Neuron (in vitro differentiated cells): ENCODE results near the gene CHRNA4.

Experiments
- H2AFZ ChIP-seq: one replicate; pipeline ENCODE4 v1.6.1; 2013; ENCODE audit warnings: low read depth, mild to moderate bottlenecking, inconsistent platforms, low read length, moderate library complexity
- H3K27me3 ChIP-seq: one replicate; pipeline ENCODE4 v1.6.1; 2013; ENCODE audit warnings: low read length; ENCODE audit not compliant: insufficient read depth
- H3K36me3 ChIP-seq: one replicate; pipeline ENCODE4 v1.6.1; 2013; ENCODE audit warnings: low read length; ENCODE audit not compliant: insufficient read depth
- H3K4me1 ChIP-seq: one replicate; pipeline ENCODE4 v1.6.1; 2013; ENCODE audit warnings: low read length; ENCODE audit not compliant: insufficient read depth
- H3K4me3 ChIP-seq: 2 replicates; pipeline ENCODE4 v1.5.1; 2013; ENCODE audit warnings: mild to moderate bottlenecking, low read length, moderate library complexity
- H3K9me3 ChIP-seq: one replicate; pipeline ENCODE4 v1.6.1; 2013; ENCODE audit warnings: low read length

Gene CHRNA4

DNA sequence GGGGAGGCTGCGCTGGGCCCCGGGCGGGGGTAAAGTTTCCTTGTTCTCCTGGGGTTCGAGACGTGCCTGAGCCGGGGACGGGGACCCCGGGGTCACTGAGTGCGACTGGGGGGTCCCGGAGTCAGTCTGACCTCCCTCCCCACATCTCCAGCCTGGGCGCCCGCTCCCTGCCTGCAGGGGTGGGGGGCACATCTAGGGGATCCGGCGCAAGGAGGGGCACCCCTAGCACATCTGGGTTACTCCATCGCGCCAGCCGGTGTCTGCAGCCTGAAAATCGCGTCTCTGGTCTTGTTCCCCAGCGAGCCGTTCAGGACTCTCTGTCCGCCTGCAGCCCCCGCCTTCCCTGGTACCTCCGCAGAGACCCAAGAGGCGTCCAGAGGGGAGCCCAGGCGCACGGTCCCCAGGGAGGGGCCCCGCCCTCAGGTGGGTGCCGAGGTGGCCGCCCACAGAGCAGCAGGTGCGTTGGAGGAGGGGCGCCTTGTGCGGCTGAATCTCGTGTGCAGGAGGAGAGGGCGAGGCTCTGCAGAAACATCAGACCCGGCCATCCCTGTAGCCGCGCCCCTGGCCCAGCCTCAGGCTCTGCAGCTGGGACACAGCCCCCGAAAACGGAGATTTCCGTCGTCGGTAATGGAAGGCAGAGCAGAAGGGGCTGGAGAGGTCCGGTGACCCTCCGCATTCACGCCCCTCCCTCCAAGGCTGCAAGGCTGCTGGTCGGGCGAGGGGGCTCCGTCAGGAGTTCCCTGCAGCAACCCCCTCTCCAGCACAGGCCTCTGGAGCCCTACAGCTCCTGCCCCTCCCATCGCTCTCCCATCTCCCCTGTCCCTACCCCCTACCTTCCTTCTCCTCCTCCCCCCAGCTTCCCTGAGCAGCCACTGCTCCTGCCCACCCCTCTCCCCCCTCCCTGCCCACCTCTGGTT, 628 bp upstream of the CHRNA4 start:
- Histone ChIP-seq H3K4me1 (peaks cover 36% of the 10 kb centered on the region), H2AFZ (no peak overlapping the region), H3K4me3 (no peak overlapping the region), H3K9me3 (no peaks in the 10 kb centered on the region), H3K36me3 (no peaks in the 10 kb centered on the region), H3K27me3 (peaks cover 47% of the 10 kb centered on the region)

DNA sequence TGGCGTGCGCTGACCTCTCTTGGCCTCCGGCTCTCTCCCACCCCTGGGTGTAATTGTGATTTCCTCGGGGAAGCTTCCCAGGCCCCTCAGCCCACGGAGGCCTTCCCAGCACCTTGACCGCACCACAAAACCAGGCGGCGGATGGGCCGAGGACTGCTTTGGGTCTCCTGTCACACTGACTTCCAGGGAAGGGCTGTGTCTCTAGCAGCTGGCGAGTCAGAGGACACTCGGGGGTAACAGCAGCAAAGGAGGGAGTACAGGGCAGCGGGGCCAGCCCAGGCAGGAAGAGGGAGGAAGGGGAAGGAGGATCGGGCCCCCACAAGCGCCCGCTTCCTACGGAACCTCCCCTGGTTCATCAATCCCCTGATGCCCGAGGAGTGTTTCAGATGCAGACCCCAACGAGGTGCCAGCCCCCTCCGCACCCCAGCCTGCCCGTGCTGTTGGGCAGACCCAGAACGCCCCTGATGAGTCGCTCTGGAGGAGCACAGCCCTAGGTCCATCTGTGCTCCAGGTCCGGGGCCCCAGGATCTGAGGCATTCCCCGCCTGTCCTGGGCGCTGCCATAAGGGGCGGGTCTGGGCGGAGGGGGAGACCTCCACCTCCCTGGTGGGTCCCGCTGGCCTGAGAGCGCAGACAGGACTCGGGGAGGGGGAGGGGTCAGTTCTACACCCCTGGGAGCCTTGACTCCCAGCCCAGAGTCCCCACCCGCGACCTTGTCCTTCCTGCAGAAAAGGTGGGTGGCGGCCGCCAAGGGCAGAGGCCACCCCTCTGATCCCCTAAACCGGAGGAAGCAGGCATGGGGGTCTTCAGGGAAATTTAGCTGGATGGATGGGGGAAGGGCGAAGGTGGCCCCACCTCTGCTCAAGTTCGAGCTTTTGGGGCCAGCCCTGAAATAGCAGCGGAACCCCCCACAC, 956 bp downstream of the CHRNA4 start:
- Histone ChIP-seq H2AFZ (no peak overlapping the region), H3K36me3 (no peaks in the 10 kb centered on the region), H3K4me1 (peaks cover 31% of the 10 kb centered on the region), H3K9me3 (no peaks in the 10 kb centered on the region), H3K4me3 (peak overlapping the region; percentile 35), H3K27me3 (peaks cover 43% of the 10 kb centered on the region)

DNA sequence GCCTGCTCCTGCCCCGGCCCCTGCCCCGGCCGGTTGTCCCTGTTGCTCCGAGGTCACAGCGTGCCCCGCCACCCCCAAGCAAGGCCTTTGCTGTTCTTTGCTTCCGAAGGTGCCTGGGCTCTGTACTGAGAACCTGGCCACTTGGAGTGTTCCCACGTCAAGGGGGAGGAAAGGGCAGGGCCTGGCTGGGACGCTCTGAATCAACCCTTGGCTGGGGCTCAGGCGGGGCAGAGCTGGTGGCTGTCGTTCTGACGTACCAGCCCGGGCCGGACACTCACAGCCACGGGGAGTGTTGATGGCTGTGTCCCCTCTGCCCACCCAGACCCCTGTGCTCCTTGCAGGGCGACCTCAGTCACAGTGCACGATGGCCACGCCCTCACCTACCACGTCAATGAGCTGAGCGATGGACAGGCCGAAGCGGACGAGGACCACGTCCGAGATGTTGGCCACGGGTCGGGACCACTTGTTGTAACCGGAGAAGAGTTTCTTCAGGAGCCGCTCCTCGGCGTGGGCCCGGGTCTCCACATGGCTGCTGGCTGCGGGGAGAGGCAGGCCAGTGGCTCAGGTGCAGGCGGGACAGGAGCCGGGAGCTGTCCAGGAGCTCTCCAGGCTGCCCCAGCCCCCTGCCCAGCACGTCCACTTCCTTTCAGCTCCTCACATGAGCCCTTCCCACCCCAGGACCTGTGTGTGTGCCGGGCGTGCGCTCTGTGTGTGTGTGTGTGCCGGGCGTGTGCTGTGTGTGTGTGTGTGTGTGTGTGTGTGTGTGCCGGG, 1.8 kb downstream of the CHRNA4 start:
- Histone ChIP-seq H3K36me3 (no peaks in the 10 kb centered on the region), H3K9me3 (no peaks in the 10 kb centered on the region), H3K4me3 (no peak overlapping the region), H2AFZ (no peak overlapping the region), H3K27me3 (peaks cover 41% of the 10 kb centered on the region), H3K4me1 (peaks cover 29% of the 10 kb centered on the region)

DNA sequence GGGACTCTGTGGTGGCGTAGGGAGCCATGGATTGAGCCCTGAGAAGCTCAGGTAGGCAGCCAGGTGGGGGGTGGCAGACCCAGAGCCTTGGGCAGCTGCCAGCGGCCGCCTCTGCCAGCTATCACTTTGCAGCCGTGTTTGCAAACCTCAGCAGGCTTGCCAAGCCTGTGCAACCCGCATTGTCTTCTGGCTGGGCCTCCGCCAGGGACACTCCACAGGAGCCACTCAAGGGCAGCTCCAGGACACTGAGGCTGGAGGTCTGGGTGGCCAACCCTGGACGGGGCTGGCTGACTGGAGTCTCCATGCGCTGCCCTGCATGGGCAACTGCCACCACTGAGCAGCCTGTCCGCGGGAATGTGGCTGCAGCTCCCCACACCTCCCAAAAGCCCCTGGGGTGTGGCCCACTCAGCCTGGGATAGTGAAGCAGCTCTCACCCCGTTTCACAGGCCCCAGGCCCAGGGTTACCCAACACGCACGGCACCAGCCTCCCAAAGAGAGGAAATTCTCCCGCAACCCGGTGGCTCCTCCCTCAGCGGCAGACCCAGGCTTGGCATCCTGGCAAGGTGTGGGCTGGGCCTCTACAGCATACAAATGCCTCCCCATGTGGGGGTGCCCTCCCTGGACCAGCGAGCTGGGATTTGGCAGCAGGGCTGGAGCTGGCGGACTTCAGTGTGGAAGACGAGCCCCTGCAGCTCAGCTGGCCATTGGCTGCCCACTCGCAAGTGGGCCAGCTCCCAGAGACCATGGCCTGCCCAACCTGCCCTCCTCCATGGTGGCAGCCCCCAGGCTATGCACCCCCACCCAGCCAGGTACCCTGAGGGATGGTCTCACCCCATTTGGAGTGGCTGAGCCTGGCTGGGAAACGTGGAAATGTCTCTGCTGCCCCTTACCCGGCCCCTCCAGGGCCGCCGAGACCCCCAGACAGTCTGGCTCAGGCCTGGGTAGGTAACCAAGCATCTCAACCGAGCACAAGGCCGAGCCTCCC, 2.9 kb downstream of the CHRNA4 start:
- peaks cover 40% of the 10 kb centered on the region for H3K27me3 ChIP-seq
- no peaks in the 10 kb centered on the region for H3K36me3 ChIP-seq

DNA sequence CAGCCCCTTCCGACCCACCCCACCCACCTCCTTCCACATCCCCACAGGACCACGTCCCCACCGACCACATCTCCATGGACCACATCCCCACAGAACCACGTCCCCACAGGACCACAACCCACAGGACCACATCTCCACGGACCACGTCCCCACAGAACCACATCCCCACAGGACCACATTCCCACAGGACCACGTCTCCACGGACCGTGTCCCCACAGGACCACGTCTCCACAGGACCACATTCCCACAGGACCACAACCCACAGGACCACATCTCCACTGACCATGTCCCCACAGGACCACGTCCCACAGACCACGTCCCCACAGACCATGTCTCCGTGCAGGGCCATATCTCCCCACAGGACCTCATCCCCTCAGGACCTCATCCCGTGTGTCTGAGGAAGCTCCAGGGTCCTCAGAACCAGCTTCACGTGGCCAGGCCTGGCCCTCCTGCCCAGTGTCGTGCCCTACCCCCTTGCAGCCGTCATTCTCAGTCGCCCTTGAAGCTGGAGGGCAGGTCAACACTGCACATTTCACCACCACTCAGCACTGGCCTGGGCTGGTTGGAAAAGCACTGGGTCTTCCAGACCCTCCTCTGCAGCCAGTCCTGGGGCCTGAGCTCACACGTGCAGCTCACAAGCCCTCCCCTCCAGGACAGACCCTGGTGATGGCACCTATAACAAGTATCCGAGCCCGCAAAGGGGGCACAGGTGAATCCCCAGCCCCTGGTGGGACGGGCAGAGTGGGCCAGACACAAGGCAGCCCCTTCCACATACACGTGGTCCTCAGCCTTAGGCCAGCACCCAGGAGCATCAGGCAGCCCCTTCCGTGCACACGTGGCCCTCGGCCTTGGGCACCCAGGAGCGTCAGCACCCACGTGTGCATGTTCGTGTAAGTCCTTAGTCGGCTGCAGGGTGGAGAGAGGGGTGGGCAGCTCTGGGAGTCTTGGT, 3.9 kb downstream of the CHRNA4 start:
- Histone ChIP-seq H3K4me1 (peaks cover 12% of the 10 kb centered on the region), H3K9me3 (no peaks in the 10 kb centered on the region), H3K4me3 (no peak overlapping the region), H3K36me3 (no peaks in the 10 kb centered on the region), H3K27me3 (peaks cover 30% of the 10 kb centered on the region), H2AFZ (no peak overlapping the region)

More for the DNA sequence above, 2.9 kb downstream of the CHRNA4 start:
- Histone ChIP-seq H3K9me3 (no peaks in the 10 kb centered on the region), H3K4me3 (no peak overlapping the region), H3K4me1 (peaks cover 18% of the 10 kb centered on the region), H2AFZ (no peak overlapping the region)

DNA sequence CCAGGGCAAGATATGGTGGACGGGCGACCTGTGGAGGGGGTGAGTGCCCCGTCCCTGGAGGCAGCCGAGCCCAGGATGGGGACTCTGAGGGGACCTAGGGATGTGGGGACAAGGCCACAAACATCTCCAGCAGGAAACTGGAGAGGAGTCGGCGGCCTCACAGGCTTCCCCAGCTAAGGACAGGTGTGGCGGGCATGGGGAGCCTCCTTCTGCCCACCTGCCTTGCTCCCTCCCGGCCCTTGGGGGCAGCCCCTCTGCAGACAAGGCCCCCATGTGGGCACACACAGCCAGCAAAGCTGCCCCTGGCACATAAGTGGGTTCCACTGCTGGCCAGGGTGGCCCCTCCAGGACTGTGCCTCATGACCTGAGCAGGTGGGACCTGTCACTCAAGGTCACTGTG, 4.6 kb downstream of the CHRNA4 start:
- no peak overlapping the region for H3K4me3 ChIP-seq
- no peaks in the 10 kb centered on the region for H3K9me3 ChIP-seq
- peaks cover 15% of the 10 kb centered on the region for H3K4me1 ChIP-seq
- H2AFZ ChIP-seq: no peak overlapping the region
- peaks cover 29% of the 10 kb centered on the region for H3K27me3 ChIP-seq
- no peaks in the 10 kb centered on the region for H3K36me3 ChIP-seq

DNA sequence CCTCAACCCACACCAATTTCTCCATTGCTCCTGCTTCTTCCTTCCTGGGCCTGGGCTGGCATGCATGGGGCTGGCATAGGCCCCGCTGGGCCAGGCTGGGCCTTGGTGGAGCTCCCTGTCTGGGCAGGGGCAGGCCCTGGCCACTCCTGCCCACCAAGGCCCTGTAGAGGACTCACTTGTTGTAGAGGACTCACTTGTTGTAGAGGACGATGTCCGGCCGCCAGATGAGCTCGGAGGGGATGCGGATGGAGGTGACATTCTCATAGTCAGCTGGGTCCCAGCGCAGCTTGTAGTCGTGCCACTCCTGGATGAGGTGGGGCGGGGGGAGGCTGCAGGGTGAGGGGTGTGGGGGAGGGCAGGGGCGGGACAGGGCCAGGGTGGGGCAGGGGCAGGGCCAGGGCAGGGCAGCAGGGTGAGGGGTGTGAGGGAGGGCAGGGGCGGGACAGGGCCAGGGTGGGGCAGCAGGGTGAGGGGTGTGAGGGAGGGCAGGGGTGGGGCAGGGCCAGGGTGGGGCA, 5.3 kb downstream of the CHRNA4 start:
- Histone ChIP-seq H3K36me3 (no peaks in the 10 kb centered on the region), H2AFZ (no peak overlapping the region), H3K9me3 (no peaks in the 10 kb centered on the region), H3K27me3 (peaks cover 28% of the 10 kb centered on the region), H3K4me3 (no peak overlapping the region), H3K4me1 (peaks cover 13% of the 10 kb centered on the region)

DNA sequence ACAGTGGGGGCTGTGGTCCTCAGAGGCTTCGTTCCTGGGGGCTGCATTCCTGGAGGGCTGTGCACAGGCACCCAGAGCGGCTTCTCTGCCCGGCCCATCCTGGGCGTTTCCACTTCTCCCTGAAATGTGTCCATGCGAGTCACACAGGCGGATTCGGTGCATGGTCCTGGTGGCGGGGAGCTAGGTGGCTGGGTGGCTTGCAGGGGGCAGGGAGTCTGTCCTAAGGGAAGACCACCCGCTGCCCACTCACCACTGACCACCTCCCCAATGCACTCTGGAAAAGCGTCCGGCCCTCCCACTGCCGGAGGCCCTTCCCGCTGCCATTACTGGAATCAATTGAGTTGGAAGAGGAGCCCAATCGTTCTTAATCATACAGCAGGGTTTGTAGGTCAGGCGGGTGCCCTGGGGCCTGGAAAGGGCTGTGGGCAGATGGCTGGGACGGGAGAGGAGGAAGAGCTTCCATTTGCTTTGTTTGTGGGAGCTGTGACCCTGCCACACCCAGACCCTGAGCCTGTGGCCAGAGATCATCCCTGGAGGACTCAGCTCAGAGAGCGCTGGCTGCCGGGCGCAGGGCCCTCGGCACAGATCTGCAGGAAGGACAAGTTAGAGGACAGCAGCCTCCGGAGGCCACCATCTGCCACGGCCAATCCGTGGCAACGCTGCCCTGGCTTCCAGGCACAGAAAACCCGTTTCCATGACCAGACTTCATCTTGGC, 6.4 kb downstream of the CHRNA4 start:
- Histone ChIP-seq H3K27me3 (peaks cover 18% of the 10 kb centered on the region), H3K4me3 (no peak overlapping the region), H3K36me3 (no peaks in the 10 kb centered on the region), H3K4me1 (peaks cover 8% of the 10 kb centered on the region), H2AFZ (no peak overlapping the region), H3K9me3 (peaks cover 3% of the 10 kb centered on the region)

DNA sequence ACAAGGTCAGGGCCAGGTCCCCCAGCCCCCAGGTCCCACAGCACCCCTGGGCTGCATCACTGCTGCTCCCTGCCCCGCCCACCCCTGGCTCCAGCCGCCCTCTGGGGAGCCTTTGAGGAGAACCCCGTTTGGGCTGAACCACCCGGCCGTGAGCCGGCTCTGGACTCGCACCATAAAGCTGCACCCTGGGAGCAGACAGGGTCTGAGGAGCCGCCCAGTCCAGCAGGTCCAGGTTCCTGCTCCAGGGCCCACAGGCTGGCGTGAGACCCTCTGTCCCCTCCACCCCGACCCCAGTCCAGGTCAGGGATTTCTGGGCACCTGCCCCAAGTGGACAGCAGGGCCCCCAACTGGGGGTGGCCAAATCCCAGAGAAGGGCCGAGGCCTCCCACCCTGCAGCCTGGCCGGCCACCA, 8.3 kb downstream of the CHRNA4 start:
- Histone ChIP-seq H2AFZ (no peak overlapping the region), H3K4me1 (peaks cover 13% of the 10 kb centered on the region), H3K27me3 (peaks cover 4% of the 10 kb centered on the region), H3K4me3 (no peak overlapping the region), H3K36me3 (no peaks in the 10 kb centered on the region), H3K9me3 (peaks cover 3% of the 10 kb centered on the region)

DNA sequence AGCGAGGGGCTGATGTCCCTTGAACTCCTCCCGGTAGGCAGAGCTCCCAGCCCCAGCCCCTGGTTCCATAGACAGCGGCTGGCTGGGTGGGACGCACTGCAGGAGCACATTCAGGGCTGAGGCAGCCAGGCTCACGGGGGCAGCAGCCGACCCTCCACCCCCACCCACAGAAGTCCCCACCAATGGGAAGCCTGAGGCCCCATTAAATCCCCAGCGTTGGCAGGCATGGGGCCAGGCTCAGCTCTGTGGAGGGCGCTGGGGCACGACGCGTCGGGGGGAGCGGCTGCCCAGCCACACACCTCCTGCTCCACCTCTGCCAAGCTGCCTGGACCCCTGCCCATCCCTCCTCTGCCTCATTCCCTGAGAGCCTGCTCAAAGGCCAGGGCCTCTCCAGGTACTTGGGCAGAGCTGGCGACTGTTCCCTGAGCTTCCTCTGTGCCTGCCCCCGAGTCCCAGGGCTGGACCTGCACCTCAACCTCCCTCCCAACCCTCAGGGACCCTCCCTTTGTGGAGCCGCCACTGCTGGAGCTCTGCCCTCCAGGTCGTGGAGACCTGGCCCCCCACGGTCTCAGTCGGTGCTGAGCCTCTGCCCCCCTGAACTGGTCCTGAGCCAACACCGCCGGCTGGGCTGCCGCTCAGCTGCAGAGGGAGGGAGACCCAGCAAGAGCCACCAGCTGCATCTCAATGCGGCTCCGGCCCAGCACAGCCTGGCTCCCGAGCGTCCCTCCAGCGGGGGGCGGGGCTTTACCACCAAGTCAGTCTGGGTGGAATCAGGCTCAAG, 9.1 kb downstream of the CHRNA4 start:
- Histone ChIP-seq H3K4me3 (no peak overlapping the region), H3K36me3 (no peaks in the 10 kb centered on the region), H3K27me3 (no peaks in the 10 kb centered on the region), H3K4me1 (peaks cover 16% of the 10 kb centered on the region), H3K9me3 (peaks cover 3% of the 10 kb centered on the region), H2AFZ (no peak overlapping the region)
